Suprapubic skin (tissue), 3 donors: Measurements from ENCODE around the gene ACAD11.
A peak's percentile ranks its signal among the peaks of the same experiment; 100 is the strongest.

Experiments used
- CTCF ChIP-seq, 2 donors: fragments of 200-600 bp in 1 of 2; fragments of 450-650 bp in 1 of 2; sonication (generic) in 1 of 2; IDR thresholded peaks; one replicate each; pipeline ENCODE4 v1.5.1; 2016 to 2019; ENCODE audit warnings: antibody characterized with exemption in 2 of 2, mild to moderate bottlenecking in 1 of 2, moderate library complexity in 1 of 2
- EP300 ChIP-seq: sonication (generic); formaldehyde crosslinking; IDR thresholded peaks from one replicate; pipeline ENCODE4 v1.6.1; 2017; ENCODE audit warnings: antibody characterized with exemption

GRCh38 chr3:132641837-132642538, 17.6 kb downstream of the ACAD11 start:
- TF ChIP-seq CTCF (IDR thresholded peaks at IDR 0.05) (peak; percentile 64 to 65), EP300 (no peak)
